Natural killer cell treated with Interleukin-12 subunit alpha and Interleukin-12 subunit beta and Interleukin-15 and Interleukin-18, amount 100 ng/mL, for 72 hours (primary cell): Measurements from ENCODE around the gene OR2V1. TPM values are rescaled to one million over a fixed set of nuclear protein-coding genes. Genes with fewer than 3 reads are reported as not detected.
"Not testable (repeated sequence)": the region's sequence is repeated elsewhere in the genome, so short reads cannot be mapped to it uniquely, and the experiment has no call there.

ENCODE experiments used
- ATAC-seq, 2 donors: fragments of 150-1000 bp; cut with Tn5 transposase in 1 of 2; sonication (Bioruptor Pico), chemical (Tn5 transposase) in 1 of 2; 2 replicates each; pipeline ENCODE4 v1.10.0; 2021
- DNase-seq: peaks from one replicate; pipeline ENCODE4 v3.0.0; 2022; ENCODE audit warnings: low spot score
- H3K27ac Mint-ChIP-seq, 2 donors: 1 replicate in 1 of 2; 2 replicates in 1 of 2; pipeline ENCODE4 v1.8.0; 2022; ENCODE audit warnings: mixed read lengths in 2 of 2, mild to moderate bottlenecking in 1 of 2, moderate library complexity in 1 of 2
- H3K27me3 Mint-ChIP-seq, 2 donors: 1 replicate in 1 of 2; 2 replicates in 1 of 2; pipeline ENCODE4 v1.8.0; 2022; ENCODE audit warnings: mixed read lengths in 2 of 2
- H3K36me3 Mint-ChIP-seq: one replicate; pipeline ENCODE4 v1.8.0; 2022; ENCODE audit warnings: mixed read lengths
- H3K4me1 Mint-ChIP-seq, 2 donors: 1 replicate in 1 of 2; 2 replicates in 1 of 2; pipeline ENCODE4 v1.8.0; 2022; ENCODE audit warnings: low read depth in 2 of 2, mixed read lengths in 2 of 2, mild to moderate bottlenecking in 1 of 2
- H3K4me3 Mint-ChIP-seq: one replicate; pipeline ENCODE4 v1.8.0; 2022; ENCODE audit warnings: mixed read lengths
- H3K9me3 Mint-ChIP-seq: 2 replicates; pipeline ENCODE4 v1.8.0; 2022; ENCODE audit warnings: mixed read lengths
- total RNA-seq, 2 donors: library from RNA; stranded (reverse); gene quantifications; one replicate each; pipeline ENCODE4 v1.2.3, GENCODE V29; 2022

The OR2V1 gene
- total RNA-seq, 2 donors from 2014 or later: not detected

DNA sequence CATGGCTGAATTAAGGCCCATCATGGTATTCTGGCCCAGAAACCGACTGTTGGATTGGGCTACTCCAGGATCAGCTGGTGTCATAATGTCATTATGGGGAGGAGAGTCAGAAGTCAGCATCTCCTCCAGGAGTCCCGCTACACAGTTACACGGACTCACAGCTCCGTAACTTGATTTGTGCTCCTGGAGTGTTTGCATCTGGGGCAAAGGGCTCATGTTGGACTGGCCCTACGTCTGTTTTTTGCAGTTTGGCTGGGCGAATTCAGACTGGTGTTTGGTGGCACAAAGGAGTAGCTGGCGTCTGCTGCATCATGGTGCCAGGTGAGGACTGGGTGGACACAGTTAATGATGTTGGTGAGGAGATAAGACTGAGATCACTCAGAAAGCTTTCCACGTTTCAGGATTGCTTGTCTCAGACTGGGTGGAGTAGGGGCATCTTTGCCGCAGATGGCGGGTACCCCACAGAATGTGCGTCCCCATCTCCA lies 31.3 kb downstream of the OR2V1 start:
- no peak for DNase-seq
- Mint-ChIP-seq H3K36me3 (no peaks in the 10 kb centered on the region), H3K9me3 (no peaks in the 10 kb centered on the region), H3K27ac (no peak overlapping the region), H3K4me1 (peaks cover 6 to 9% of the 10 kb centered on the region in 2 donors), H3K27me3 (peaks cover 20 to 22% of the 10 kb centered on the region in 2 donors), H3K4me3 (peak overlapping the region; percentile 38)
- ATAC-seq: no peak

DNA sequence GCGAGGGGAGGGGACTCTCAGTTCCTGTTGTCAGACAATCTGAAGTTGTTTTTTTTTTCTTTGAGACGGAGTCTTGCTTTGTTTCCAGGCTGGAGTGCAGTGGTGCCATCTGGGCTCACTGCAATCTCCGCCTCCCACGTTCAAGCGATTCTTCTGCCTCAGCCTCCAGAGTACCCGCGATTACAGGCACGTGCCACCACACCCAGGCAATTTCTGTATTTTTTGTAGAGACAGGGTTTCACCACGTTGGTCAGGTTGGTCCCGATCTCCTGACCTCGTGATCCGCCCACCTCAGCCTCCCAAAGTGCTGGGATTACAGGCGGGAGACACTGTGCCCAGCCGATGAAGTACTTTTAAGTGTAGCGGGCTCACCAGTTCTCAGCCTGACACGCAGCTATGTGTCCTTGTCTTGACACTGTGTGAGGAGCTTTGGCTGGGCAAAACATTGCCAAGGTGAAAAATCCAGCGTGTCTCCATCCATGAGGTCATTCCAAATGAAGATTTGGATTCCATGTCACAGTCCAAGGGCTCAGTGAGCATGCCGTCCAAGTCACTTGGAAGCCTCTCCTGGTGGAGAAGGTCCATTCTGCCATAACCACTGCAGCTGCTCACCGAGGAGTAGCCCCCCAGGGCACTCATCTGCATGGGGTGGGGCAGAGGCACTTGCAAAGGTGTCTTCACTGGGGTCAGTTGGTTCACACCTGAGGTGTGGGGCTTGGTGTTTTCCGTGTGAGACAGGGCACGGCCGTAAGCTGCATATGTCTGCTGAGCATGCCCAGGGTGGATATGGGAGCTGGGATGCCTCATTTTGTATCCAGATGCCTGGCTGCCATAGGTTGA lies 32.0 kb downstream of the OR2V1 start:
- H3K4me1 Mint-ChIP-seq: peaks cover 1 to 5% of the 10 kb centered on the region in 2 donors
- H3K36me3 Mint-ChIP-seq: no peaks in the 10 kb centered on the region
- H3K9me3 Mint-ChIP-seq: no peaks in the 10 kb centered on the region
- H3K27me3 Mint-ChIP-seq: peaks cover 14 to 15% of the 10 kb centered on the region in 2 donors
- H3K4me3 Mint-ChIP-seq: no peak overlapping the region
- ATAC-seq: no peak
- H3K27ac Mint-ChIP-seq: no peak overlapping the region
- DNase-seq: no peak

DNA sequence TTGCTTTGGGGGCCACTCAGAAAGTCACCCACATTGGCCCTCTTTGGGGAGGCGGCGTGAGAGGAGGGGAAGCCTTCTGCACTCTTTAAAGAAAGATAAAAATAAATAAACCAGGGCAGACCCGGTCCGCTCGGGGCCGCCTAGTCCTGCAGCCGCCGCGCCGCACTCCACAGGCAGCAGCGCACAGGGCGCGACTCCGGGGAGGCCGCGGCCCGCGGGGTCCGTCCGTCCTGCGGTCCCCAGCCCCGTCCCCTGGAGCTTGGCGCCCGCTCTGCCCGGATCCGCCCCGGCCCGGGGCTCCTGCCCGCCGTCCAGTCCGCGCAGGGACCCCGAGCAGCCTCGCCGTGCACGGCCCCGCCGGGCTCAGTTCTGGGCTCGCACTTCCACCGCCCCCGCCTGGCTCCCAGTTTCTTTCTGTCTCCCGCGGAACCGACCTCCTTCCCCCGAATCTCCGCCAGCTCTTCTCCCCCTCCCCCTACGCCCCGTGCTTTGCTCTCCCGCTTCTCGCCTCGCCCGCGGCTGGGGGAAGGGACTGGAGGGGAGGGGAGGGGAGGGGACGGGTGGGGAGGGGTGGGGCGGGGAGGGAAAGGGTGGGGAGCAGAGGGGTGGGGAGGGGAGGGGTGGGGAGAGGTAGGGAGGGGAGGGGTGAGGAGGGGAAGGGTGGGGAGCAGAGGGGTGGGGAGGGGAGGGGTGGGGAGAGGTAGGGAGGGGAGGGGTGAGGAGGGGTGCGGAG lies 33.0 kb downstream of the OR2V1 start:
- not testable (repeated sequence) for H3K36me3 Mint-ChIP-seq, DNase-seq, H3K4me1 Mint-ChIP-seq, ATAC-seq, H3K4me3 Mint-ChIP-seq, H3K27ac Mint-ChIP-seq, H3K9me3 Mint-ChIP-seq
- H3K27me3 Mint-ChIP-seq: peaks cover 12 to 18% of the 10 kb centered on the region in 2 donors

DNA sequence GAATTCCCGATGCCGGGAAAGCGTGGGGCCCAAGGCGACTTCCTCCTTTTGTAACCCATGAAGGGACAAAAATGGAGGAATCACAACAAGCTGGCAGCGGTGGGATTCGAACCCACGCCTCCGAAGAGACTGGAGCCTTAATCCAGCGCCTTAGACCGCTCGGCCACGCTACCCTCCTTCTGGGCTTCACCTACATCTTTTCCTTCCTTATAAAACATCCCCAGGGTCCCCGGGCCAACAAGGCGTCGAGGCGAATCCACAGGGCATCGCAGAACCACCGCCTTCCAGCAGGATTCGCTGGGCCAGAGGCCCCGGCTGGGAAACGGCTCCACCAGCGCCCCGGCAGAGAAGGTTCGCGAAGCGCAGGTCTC lies 33.6 kb downstream of the OR2V1 start:
- not testable (repeated sequence) for H3K27ac Mint-ChIP-seq, H3K36me3 Mint-ChIP-seq, H3K9me3 Mint-ChIP-seq, H3K4me3 Mint-ChIP-seq, DNase-seq, H3K4me1 Mint-ChIP-seq
- peak in 1 of 2 donors; percentile 43 for ATAC-seq
- peaks cover 16 to 21% of the 10 kb centered on the region in 2 donors for H3K27me3 Mint-ChIP-seq

DNA sequence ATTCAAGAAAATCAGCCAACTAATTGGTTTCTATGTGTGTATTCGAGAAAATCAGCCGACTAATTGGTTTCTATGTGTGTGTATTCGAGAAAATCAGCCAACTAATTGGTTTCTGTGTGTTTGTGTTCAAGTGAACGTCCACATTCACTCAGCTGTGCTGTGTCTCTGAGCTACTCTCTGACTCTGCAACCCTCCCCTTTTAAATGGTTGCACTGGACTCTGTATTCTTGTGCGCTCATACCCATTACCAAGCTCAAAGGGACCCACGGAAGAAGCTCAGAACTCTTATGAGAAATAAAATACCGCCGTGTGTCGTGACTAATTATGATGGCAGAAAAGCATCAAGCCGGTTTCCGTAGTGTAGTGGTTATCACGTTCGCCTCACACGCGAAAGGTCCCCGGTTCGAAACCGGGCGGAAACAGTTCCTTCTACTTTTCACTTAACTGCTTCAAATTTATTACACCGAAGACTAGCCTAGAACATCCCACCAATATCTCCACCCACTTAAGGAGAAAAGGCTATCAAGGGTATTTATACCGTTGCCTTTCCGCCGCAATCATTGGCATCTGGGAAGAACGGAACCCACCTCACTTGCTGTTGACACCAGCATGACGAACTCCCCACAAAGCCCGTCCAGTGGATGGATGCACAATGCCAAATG lies 34.1 kb downstream of the OR2V1 start:
- H3K27me3 Mint-ChIP-seq: peaks cover 18 to 22% of the 10 kb centered on the region in 2 donors
- not testable (repeated sequence) for DNase-seq, H3K4me1 Mint-ChIP-seq, H3K27ac Mint-ChIP-seq, H3K9me3 Mint-ChIP-seq, H3K36me3 Mint-ChIP-seq, H3K4me3 Mint-ChIP-seq
- peak; percentile 55 to 78 for ATAC-seq

DNA sequence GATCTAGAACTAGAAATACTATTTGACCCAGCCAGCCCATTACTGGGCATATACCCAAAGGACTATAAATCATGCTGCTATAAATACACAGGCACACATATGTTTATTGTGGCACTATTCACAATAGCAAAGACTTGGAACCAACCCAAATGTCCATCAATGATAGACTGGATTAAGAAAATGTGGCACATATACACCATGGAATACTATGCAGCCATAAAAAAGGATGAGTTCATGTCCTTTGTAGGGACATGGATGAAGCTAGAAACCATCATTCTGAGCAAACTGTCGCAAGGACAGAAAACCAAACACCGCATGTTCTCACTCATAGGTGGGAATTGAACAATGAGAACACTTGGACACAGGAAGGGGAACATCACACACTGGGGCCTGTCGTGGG lies 35.8 kb downstream of the OR2V1 start:
- DNase-seq, H3K9me3 Mint-ChIP-seq, H3K36me3 Mint-ChIP-seq, H3K27ac Mint-ChIP-seq, ATAC-seq, H3K4me3 Mint-ChIP-seq, H3K4me1 Mint-ChIP-seq: not testable (repeated sequence)
- H3K27me3 Mint-ChIP-seq: peaks cover 18 to 22% of the 10 kb centered on the region in 2 donors

DNA sequence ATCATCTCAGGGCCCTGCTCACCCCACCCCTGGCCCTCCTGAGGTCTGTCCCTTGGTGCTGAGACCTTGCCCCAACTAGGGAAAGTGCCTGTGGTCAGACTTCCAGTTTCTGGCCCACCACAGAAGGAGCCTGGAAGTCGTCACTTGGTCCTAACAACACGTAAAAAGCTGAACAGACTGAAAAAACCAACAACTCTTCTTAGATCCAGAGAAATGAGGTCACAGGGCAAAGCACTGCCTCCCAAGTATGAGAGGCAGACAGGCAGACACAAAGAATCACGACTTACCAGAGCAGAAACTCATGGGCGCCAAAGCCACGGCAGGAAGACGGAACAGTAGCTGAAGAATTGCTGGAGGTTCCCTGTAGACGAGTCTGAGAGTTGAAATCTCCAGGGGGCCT lies 38.5 kb downstream of the OR2V1 start:
- Mint-ChIP-seq H3K4me1 (no peaks in the 10 kb centered on the region), H3K36me3 (no peaks in the 10 kb centered on the region), H3K9me3 (no peaks in the 10 kb centered on the region), H3K27ac (no peak overlapping the region), H3K27me3 (peaks cover 7 to 11% of the 10 kb centered on the region in 2 donors), H3K4me3 (no peak overlapping the region)
- DNase-seq (no peak), ATAC-seq (no peak)

DNA sequence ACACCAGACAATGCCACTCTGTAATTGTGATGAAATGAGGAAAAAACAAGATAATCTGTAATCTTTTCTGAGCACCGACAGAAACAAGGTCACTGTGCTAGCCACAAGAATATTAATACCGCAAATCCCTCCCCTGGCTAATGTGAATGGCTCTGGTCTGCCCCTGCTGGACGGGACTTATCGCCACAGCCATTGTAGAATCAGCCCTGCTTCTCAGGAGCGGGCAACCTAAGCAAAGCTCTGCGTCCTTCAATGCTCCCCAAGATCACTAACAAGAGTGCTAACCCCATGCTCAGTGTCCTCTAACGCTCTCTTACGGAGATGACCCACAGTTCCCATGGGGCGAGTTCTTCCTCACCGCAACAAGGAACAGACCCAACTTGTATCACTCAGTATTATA lies 42.7 kb downstream of the OR2V1 start:
- H3K9me3 Mint-ChIP-seq: no peaks in the 10 kb centered on the region
- peak in 1 of 2 donors; percentile 45 for ATAC-seq
- peaks cover 29 to 36% of the 10 kb centered on the region in 2 donors for H3K27me3 Mint-ChIP-seq
- no peaks in the 10 kb centered on the region for H3K4me1 Mint-ChIP-seq
- H3K36me3 Mint-ChIP-seq: no peaks in the 10 kb centered on the region
- no peak for DNase-seq
- H3K27ac Mint-ChIP-seq: no peak overlapping the region
- no peak overlapping the region for H3K4me3 Mint-ChIP-seq

DNA sequence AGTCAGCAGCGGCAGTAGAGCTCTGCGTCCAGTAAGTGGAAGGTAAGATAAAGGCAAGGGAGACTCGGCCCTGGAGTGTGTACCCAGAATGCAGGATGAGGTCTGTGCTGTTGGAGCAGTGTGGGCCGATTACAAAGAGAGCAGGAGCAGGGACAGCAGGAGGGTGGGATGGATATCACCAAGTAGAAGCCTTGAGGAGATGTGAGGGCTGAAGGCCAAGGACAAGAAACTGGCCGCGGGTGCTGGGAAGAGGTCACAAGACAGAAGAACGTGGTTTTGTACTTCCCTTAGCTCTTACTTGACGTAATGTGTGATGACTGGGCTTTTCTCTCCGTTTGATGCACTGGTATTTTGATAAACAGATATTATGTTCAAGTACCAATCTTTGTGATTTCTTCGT lies 43.7 kb downstream of the OR2V1 start:
- DNase-seq: no peak
- ATAC-seq: peak in 1 of 2 donors; percentile 43
- Mint-ChIP-seq H3K27ac (no peak overlapping the region), H3K9me3 (no peaks in the 10 kb centered on the region), H3K4me1 (no peaks in the 10 kb centered on the region), H3K4me3 (no peak overlapping the region), H3K36me3 (no peaks in the 10 kb centered on the region), H3K27me3 (peaks cover 33 to 41% of the 10 kb centered on the region in 2 donors)

DNA sequence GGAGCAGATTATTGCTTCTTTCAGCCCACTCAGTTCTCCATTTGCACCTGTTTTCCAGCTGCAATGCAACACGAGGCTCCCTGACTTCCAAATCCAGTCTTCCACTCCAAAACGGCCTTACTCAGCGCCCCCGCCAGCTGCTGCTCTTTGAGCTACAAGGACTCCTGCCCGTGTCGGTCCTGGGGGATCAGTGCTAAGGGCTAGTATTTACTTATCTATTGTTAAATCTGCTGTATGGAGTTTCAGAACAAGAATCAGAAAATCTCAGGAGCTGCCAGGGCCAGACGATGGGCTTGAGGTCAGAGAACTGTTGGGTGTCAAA lies 44.1 kb downstream of the OR2V1 start:
- ATAC-seq (no peak), DNase-seq (no peak)
- Mint-ChIP-seq H3K4me1 (no peaks in the 10 kb centered on the region), H3K36me3 (no peaks in the 10 kb centered on the region), H3K27ac (no peak overlapping the region), H3K9me3 (no peaks in the 10 kb centered on the region), H3K4me3 (no peak overlapping the region), H3K27me3 (peaks cover 35 to 43% of the 10 kb centered on the region in 2 donors)

DNA sequence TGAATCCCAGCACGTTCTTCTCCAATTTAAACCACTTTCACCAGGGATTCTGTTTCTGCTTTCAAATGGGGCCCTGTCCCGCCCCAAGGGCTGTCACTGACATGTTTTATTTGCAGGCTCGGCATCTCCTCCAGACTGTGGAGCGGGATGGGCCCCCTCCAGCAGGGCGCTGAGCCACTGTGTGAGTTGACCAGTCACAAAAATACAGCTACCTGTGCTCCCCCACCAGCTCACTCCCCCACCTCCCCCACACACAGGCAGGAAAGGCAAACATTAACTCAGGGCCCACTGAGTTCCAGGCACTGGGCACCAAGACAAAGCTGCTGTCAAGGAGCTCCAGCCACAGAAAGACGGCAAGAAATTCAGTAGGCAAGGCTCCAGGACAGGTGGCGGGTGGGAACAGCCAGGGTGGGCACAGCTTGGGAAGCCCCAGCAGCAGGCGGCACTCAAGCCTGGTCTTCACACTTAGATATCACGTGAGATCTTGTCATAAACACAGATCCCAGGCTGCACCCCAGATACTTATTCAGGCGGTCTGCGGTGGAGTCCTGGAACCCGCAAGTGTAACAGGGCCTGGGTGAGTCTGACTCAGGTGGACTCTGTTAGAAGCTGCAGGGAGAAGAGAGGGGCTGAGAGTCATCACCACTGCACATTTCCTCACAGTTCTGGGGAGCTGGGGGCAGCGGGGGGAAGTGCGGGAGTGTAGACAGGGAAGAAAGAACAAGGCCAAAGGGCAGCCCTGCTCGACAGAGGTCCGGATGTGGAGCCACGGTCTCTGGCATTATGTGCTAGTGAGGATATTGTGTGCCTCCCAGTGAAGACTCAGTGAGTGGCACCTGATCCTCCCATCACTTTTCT lies 44.7 kb downstream of the OR2V1 start:
- DNase-seq (no peak), ATAC-seq (peak in 1 of 2 donors; percentile 30)
- Mint-ChIP-seq H3K9me3 (no peaks in the 10 kb centered on the region), H3K27me3 (peaks cover 39 to 48% of the 10 kb centered on the region in 2 donors), H3K36me3 (no peaks in the 10 kb centered on the region), H3K4me1 (no peaks in the 10 kb centered on the region), H3K27ac (no peak overlapping the region), H3K4me3 (no peak overlapping the region)

DNA sequence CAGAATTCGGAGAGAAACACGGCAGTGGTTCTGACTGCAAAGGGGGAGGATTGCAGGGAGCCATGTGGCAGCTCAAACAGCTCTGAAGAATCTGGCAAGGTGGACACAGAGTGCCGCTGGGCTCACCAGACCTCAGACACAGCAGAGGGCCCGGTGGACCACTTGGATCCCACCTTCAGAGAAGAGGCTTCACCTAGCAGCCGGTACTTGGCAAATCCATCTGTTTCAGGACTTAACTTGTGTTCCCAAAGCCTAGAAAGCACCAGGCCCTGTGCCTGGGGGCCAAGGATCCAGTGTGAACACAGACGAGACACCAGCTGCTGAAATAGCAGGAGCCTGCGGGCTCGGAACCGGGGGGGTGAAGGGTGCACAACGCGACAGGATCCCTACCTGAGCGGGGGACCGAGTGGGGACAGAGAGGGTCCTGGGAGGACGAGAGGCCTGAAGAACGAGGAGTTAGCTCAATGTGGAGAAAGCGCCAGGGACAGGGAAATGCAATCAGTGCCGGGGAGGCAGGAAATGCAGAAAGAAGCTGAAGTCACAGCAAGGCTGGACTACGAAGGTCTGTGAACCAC lies 46.3 kb downstream of the OR2V1 start:
- peaks cover 41 to 54% of the 10 kb centered on the region in 2 donors for H3K27me3 Mint-ChIP-seq
- peak in 1 of 2 donors; percentile 17 for ATAC-seq
- no peak overlapping the region for H3K4me3 Mint-ChIP-seq

DNA sequence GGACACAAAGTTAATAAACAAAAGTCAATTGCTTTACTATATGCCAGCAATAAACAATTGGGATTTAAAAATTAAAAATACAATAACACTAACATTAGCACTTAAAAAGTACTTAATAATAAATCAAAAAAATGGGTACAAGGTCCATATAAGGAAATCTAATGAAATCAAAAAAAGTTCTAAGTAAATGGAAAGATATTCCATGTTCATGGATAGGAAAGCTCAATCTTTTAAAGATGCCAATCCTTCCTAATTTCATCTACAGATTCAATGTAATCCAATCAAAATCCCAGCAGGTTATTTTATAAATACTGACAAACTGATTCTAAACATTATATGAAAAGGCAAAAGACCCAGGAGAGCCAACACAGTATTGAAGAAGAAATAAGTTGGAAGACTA lies 49.0 kb downstream of the OR2V1 start:
- Mint-ChIP-seq H3K4me3 (no peak overlapping the region), H3K9me3 (no peaks in the 10 kb centered on the region), H3K27me3 (peaks cover 40 to 75% of the 10 kb centered on the region in 2 donors), H3K36me3 (no peaks in the 10 kb centered on the region), H3K4me1 (no peaks in the 10 kb centered on the region), H3K27ac (no peak overlapping the region)
- no peak for DNase-seq
- ATAC-seq: no peak

More for the DNA sequence above, 46.3 kb downstream of the OR2V1 start:
- Mint-ChIP-seq H3K4me1 (no peaks in the 10 kb centered on the region), H3K36me3 (no peaks in the 10 kb centered on the region), H3K27ac (no peak overlapping the region), H3K9me3 (no peaks in the 10 kb centered on the region)
- no peak for DNase-seq
